Lung microvascular endothelial cell (primary cell): ENCODE data around the gene KLHL40. TPM values are rescaled to one million over a fixed set of nuclear protein-coding genes. Genes with fewer than 3 reads are reported as not detected.

Experiments used
- DNase-seq, 2 donors: peaks; one replicate each; pipeline versions ENCODE4 v3.0.0 to v3.0.0-alpha.2; 2010; ENCODE audit warnings: low read depth in 2 of 2
- total RNA-seq: library from RNA; depleted of rRNA; stranded (reverse); fragments of >200 nt; gene quantifications from 2 replicates; pipeline ENCODE4 v1.2.1, GENCODE V29; 2014

Gene KLHL40
- total RNA-seq, 1 donor from 2014 or later: not detected

GRCh38 chr3:42736081-42736480 is 50.7 kb downstream of the KLHL40 start:
- no peak for DNase-seq

- no peak for DNase-seq
Observed at GRCh38 chr3:42736531-42736930, 51.2 kb downstream of the KLHL40 start.

DNA sequence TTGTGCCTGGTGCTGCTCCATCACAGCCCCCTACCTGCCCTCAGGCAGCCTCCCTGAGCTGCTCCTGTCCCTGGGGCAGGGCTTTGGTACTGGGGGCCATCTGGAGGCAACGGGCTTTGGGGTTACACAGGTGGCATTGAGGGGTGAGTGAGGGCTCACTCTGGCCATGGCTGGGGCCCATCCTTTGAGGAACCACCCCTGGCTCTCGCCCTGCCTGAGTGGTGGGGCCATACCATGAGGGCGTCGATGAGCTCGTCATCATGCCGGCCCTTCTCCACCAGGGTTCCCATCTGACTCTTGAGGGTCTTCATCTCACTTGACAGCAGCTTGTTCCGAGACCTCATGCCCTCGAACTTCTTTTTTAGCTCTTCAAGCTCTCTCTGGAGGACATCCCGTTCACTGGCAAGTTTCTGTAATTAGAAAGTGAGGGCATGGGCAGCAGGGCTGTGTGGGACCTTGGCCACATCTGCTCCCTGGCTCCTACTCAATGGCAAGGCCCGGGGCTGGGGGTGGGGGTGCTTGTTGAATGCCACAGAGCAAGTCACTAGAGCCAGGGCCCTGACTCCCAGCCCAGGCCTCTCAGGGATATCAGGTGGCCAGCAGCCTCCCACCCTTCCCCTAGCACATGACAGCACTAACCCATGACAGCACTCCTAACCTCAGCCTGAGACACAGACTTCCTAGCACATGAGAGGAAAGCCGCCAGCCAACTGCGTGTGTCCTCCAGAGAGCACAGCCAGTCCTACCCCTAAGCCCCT is 54.2 kb downstream of the KLHL40 start:
- DNase-seq: no peak

DNA sequence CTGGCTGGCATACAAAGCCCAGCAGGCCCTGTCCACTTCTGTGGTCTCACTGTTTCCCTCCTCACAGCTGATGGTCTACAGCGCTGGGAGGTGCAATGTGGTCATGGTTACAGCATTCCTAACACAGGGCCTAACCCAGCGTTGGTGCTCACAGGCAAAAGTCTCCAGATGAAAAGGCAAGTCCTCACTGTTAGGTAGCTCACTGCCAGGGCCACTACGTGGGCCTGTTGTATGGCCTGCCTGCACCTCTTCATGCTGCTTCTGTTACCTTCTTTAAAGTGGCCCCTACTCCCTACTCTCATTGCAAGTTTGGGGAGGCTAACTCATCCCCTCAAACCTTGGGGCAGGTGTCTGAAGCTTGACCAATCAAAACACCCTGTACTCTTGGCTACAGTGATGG is 56.5 kb downstream of the KLHL40 start:
- DNase-seq: no peak

Other genes starting within 250 kb of the KLHL40 start
- gene VIPR1, start 182.9 kb upstream of the KLHL40 start, total RNA-seq: under 0.01 TPM in 1 of 2 replicates, not detected in the other
- gene SEC22C, start 103.6 kb upstream of the KLHL40 start, total RNA-seq: 63.6 and 95.6 TPM in 2 replicates
- gene SS18L2, start 94.7 kb upstream of the KLHL40 start, total RNA-seq: 27.9 and 35.3 TPM in 2 replicates
- gene NKTR, start 84.9 kb upstream of the KLHL40 start, total RNA-seq: 27.0 and 46.0 TPM in 2 replicates
- gene ZBTB47, start 31.8 kb upstream of the KLHL40 start, total RNA-seq: 9.8 and 23.6 TPM in 2 replicates
- gene HHATL, start 17.3 kb downstream of the KLHL40 start, total RNA-seq: not detected in 2 replicates
- gene CCDC13, start 87.7 kb downstream of the KLHL40 start, total RNA-seq: 0.20 and 0.22 TPM in 2 replicates
- gene HIGD1A, start 119.0 kb downstream of the KLHL40 start, total RNA-seq: 93.5 and 95.5 TPM in 2 replicates
- 4.8 and 71.4 TPM in 2 replicates for gene ACKR2, start 123.9 kb downstream of the KLHL40 start, total RNA-seq
- gene CYP8B1, start 190.3 kb downstream of the KLHL40 start, total RNA-seq: not detected in 2 replicates
- gene ZNF662, start 220.6 kb downstream of the KLHL40 start, total RNA-seq: 0.44 and 1.8 TPM in 2 replicates